IMR-90 (cell line): Measurements from ENCODE around the gene LMOD1. TPM values are rescaled to one million over a fixed set of nuclear protein-coding genes. Genes with fewer than 3 reads are reported as not detected.

Source experiments
- ATAC-seq: fragments of 200-7000 bp; cut with Tn5 transposase; 2 replicates; pipeline ENCODE4 v1.9.1; 2020; ENCODE audit warnings: low read depth, mild to moderate bottlenecking, moderate library complexity
- BruUV-seq: library from RNA; stranded (reverse); fragments of 400-500 nt; replicated peaks from 2 replicates; lab custom pipeline; 2021; lab: Mats Ljungman, UMichigan
- CTCF ChIA-PET: fragments of 300-600 bp; formaldehyde crosslinking; extraction: SDS; loops from one replicate; lab custom pipeline; 2021; ENCODE audit warnings: antibody characterized with exemption; lab: Yijun Ruan, JAX
- POLR2A ChIA-PET: fragments of 300-600 bp; sonication (Branson Sonifier 250); formaldehyde crosslinking; loops from one replicate; lab custom pipeline; 2022; ENCODE audit warnings: antibody characterized with exemption; ENCODE audit not compliant: unreplicated experiment; lab: Charles Lee
- DNase-seq: peaks from one replicate; pipeline ENCODE4 v3.0.0; 2013
- H2AFZ ChIP-seq: replicated peaks from 2 replicates; pipeline ENCODE3; 2013; ENCODE audit warnings: low read length, mild to moderate bottlenecking; ENCODE audit not compliant: poor library complexity
- H2AK5ac ChIP-seq: 2 replicates; pipeline ENCODE4 v1.6.1; 2013; ENCODE audit warnings: low read depth, low read length, inconsistent platforms
- H2AK9ac ChIP-seq: replicated peaks from 2 replicates; pipeline ENCODE3; 2013; ENCODE audit warnings: mild to moderate bottlenecking, low read depth, low read length, moderate library complexity; ENCODE audit not compliant: poor library complexity
- H2BK120ac ChIP-seq: 2 replicates; pipeline ENCODE4 v1.6.1; 2013; ENCODE audit warnings: low read depth, low read length, inconsistent platforms
- H2BK15ac ChIP-seq: 3 replicates; pipeline ENCODE4 v1.6.1; 2013; ENCODE audit warnings: low read depth, low read length, inconsistent platforms
- H2BK20ac ChIP-seq: 2 replicates; pipeline ENCODE4 v1.6.1; 2013; ENCODE audit warnings: low read depth, mild to moderate bottlenecking, inconsistent platforms, low read length, moderate library complexity
- H2BK5ac ChIP-seq: 2 replicates; pipeline ENCODE4 v1.6.1; 2013; ENCODE audit warnings: mild to moderate bottlenecking, low read depth, low read length, inconsistent platforms; ENCODE audit not compliant: poor library complexity, severe bottlenecking
- H3K14ac ChIP-seq: replicated peaks from 2 replicates; pipeline ENCODE4 v1.6.1; 2013; ENCODE audit warnings: low read depth, low read length, inconsistent platforms
- H3K18ac ChIP-seq: 2 replicates; pipeline ENCODE4 v1.6.1; 2013; ENCODE audit warnings: low read depth, low read length, control low read depth
- H3K23ac ChIP-seq: 2 replicates; pipeline ENCODE4 v1.6.1; 2013; ENCODE audit warnings: low read depth, low read length, inconsistent platforms
- H3K27ac ChIP-seq: 2 replicates; pipeline ENCODE4 v1.5.1; 2013; ENCODE audit warnings: mild to moderate bottlenecking, control low read depth, low read length; ENCODE audit not compliant: insufficient read depth
- H3K27me3 ChIP-seq: 2 replicates; pipeline ENCODE4 v1.6.1; 2013; ENCODE audit warnings: low read length; ENCODE audit not compliant: control insufficient read depth, insufficient read depth
- H3K36me3 ChIP-seq: 2 replicates; pipeline ENCODE4 v1.6.1; 2013; ENCODE audit warnings: low read length, mixed read lengths; ENCODE audit not compliant: control insufficient read depth, insufficient read depth
- H3K4ac ChIP-seq: 2 replicates; pipeline ENCODE4 v1.6.1; 2013; ENCODE audit warnings: low read depth, low read length, inconsistent platforms
- H3K4me1 ChIP-seq: 2 replicates; pipeline ENCODE4 v1.6.1; 2013; ENCODE audit warnings: low read length, mixed read lengths; ENCODE audit not compliant: control insufficient read depth, insufficient read depth
- H3K4me2 ChIP-seq: 2 replicates; pipeline ENCODE4 v1.6.1; 2013; ENCODE audit warnings: low read depth, mild to moderate bottlenecking, control low read depth, low read length, moderate library complexity
- H3K4me3 ChIP-seq: 2 replicates; pipeline ENCODE4 v1.5.1; 2013; ENCODE audit warnings: low read depth, mild to moderate bottlenecking, control low read depth, low read length, moderate library complexity; ENCODE audit not compliant: insufficient read depth
- H3K56ac ChIP-seq: 2 replicates; pipeline ENCODE4 v1.6.1; 2013; ENCODE audit warnings: low read length, inconsistent platforms; ENCODE audit not compliant: insufficient read depth; ENCODE audit errors: extremely low read depth
- H3K79me1 ChIP-seq, 2 experiments: 2 replicates each; pipeline ENCODE4 v1.6.1; 2013; ENCODE audit warnings: low read length in 2 of 2, inconsistent platforms in 1 of 2, low read depth in 1 of 2
- H3K9ac ChIP-seq: 2 replicates; pipeline ENCODE4 v1.6.1; 2013; ENCODE audit warnings: low read depth, low read length, control low read depth
- H3K9me1 ChIP-seq: 2 replicates; pipeline ENCODE4 v1.6.1; 2013; ENCODE audit warnings: low read length, inconsistent platforms; ENCODE audit not compliant: insufficient read depth
- H3K9me3 ChIP-seq: 2 replicates; pipeline ENCODE4 v1.6.1; 2013; ENCODE audit warnings: low read length; ENCODE audit not compliant: control insufficient read depth, insufficient read depth
- H4K20me1 ChIP-seq: 2 replicates; pipeline ENCODE4 v1.6.1; 2013; ENCODE audit warnings: low read length, inconsistent platforms; ENCODE audit not compliant: insufficient read depth
- H4K5ac ChIP-seq: 2 replicates; pipeline ENCODE4 v1.6.1; 2013; ENCODE audit warnings: mild to moderate bottlenecking, low read depth, low read length, control low read depth
- H4K8ac ChIP-seq, 2 experiments: 2 replicates each; pipeline ENCODE4 v1.6.1; 2013; ENCODE audit warnings: low read depth in 2 of 2, low read length in 2 of 2, control low read depth in 1 of 2, inconsistent platforms in 1 of 2
- H4K91ac ChIP-seq: 2 replicates; pipeline ENCODE4 v1.6.1; 2013; ENCODE audit warnings: low read depth, low read length, inconsistent platforms; ENCODE audit not compliant: insufficient read depth
- CHD1 ChIP-seq: IDR thresholded peaks from 2 replicates; pipeline ENCODE4 v1.6.1; 2012; ENCODE audit warnings: low read depth, low read length, improper control_type of control experiment
- FOS ChIP-seq: fragments of 150-350 bp; IDR thresholded peaks from 2 replicates; pipeline ENCODE4 v1.6.1; 2016; ENCODE audit warnings: low read depth, low read length
- MAZ ChIP-seq: IDR thresholded peaks from 2 replicates; pipeline ENCODE4 v1.6.1; 2012; ENCODE audit warnings: low read depth, mild to moderate bottlenecking, low read length, improper control_type of control experiment, moderate library complexity, borderline replicate concordance
- POLR2A ChIP-seq: IDR thresholded peaks from 2 replicates; pipeline ENCODE4 v1.6.1; 2012; ENCODE audit warnings: mild to moderate bottlenecking, low read depth, low read length
- USF2 ChIP-seq: fragments of 150-350 bp; IDR thresholded peaks from 2 replicates; pipeline ENCODE4 v1.6.1; 2017; ENCODE audit warnings: mild to moderate bottlenecking, antibody characterized with exemption, low read length, low read depth
- WGBS, 2 experiments: methylation state at CpG; one replicate each; pipeline versions ENCODE4 v1.1.5 to v1.1.7; 2013; ENCODE audit warnings: missing lambda C conversion rate in 2 of 2; ENCODE audit not compliant: insufficient read length in 1 of 2; ENCODE audit errors: extremely low coverage in 2 of 2; 5-methylcytosine and 5-hydroxymethylcytosine counted together
- dilution Hi-C: fragments of 300-500 bp; cut with HindIII; formaldehyde crosslinking; loops from one replicate; pipeline ENCODE4 v1.14.3; 2018; ENCODE audit warnings: low sequenced_read_pairs; ENCODE audit not compliant: unreplicated experiment
- in situ Hi-C: fragments of 300-500 bp; cut with MboI; formaldehyde crosslinking; loops from 3 replicates; pipeline ENCODE4 v1.14.3; 2019; ENCODE audit warnings: low sequenced_read_pairs, inconsistent platforms, mixed read lengths
- intact Hi-C: fragments of 100-400 bp; cut with micrococcal nuclease; formaldehyde crosslinking; loops from 2 replicates; pipeline ENCODE4 v1.10.0; 2022
- polyA plus RNA-seq, 3 experiments: library from polyadenylated mRNA; depleted of rRNA; stranded (reverse); fragments of >200 nt; gene quantifications; 2 replicates each; pipeline ENCODE4 v1.2.3, GENCODE V29; 2012; ENCODE audit warnings: low replicate concordance in 1 of 3
- total RNA-seq: library from RNA; depleted of rRNA; stranded (reverse); fragments of >200 nt; gene quantifications from 2 replicates; pipeline ENCODE4 v1.2.3, GENCODE V29; 2012
- TF ChIP-seq, protein P1 (sequence below): fragments of 150-350 bp; IDR thresholded peaks from 2 replicates; pipeline ENCODE4 v1.6.1; 2016; ENCODE audit warnings: low read depth, mild to moderate bottlenecking, low read length, moderate library complexity, borderline replicate concordance

LMOD1 gene
- total and polyA plus RNA-seq, 2 of the 4 experiments (the other 2 are of a cell fraction), result 51.7 to 53.2 TPM

GRCh38 chr1:201906336-201906735 is 40.0 kb downstream of the LMOD1 start:
- Histone ChIP-seq H3K9me3 (no peaks in the 10 kb centered on the region), H2BK5ac (peak overlapping the region; percentile 100), H3K9me1 (peaks cover 36% of the 10 kb centered on the region), H3K9ac (peak overlapping the region; percentile 3; the same call in 1 of the 2 replicates), H4K91ac (peak overlapping the region; percentile 100), H3K4me1 (peaks cover 31% of the 10 kb centered on the region), H3K27ac (peak overlapping the region; percentile 97), H3K56ac (no peak overlapping the region; the same call in 1 of the 2 replicates), H3K14ac (peak overlapping the region; percentile 99; the same call in 1 of the 2 replicates), H4K20me1 (no peaks in the 10 kb centered on the region), H2BK20ac (peak overlapping the region; percentile 91; the same call in 1 of the 2 replicates), H2AK9ac (peak overlapping the region; percentile 92), H3K18ac (no peak overlapping the region; the same call in 1 of the 2 replicates), H2BK120ac (peak overlapping the region; percentile 100), H3K4me3 (no peak overlapping the region), H2AK5ac (peak overlapping the region; percentile 100), H4K8ac (peak overlapping the region; percentile 99 to 100; a peak in 3 of 4 replicates), H4K5ac (peak overlapping the region; percentile 92), H2AFZ (no peak overlapping the region), H3K36me3 (peaks cover 15% of the 10 kb centered on the region), H3K27me3 (no peaks in the 10 kb centered on the region), H3K4me2 (no peak overlapping the region), H3K4ac (peak overlapping the region; percentile 100), H2BK15ac (peak overlapping the region; percentile 100; the same call in 1 of the 3 replicates), H3K23ac (no peak overlapping the region), H3K79me1 (peaks cover 6 to 71% of the 10 kb centered on the region in 2 experiments; a peak in 3 of 4 replicates)
- CTCF ChIA-PET, result no interaction called here
- dilution Hi-C loops, result no loop called here
- no TSS peak for BruUV-seq
- intact Hi-C loops, result no loop called here
- POLR2A ChIA-PET, result no interaction called here
- no CpG with 5 or more reads among the region's 3 CpGs for WGBS, 2 experiments
- TF ChIP-seq, protein P1, sequence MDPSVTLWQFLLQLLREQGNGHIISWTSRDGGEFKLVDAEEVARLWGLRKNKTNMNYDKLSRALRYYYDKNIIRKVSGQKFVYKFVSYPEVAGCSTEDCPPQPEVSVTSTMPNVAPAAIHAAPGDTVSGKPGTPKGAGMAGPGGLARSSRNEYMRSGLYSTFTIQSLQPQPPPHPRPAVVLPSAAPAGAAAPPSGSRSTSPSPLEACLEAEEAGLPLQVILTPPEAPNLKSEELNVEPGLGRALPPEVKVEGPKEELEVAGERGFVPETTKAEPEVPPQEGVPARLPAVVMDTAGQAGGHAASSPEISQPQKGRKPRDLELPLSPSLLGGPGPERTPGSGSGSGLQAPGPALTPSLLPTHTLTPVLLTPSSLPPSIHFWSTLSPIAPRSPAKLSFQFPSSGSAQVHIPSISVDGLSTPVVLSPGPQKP, result no peak
- TF ChIP-seq FOS (no peak), MAZ (no peak), CHD1 (no peak), POLR2A (no peak), USF2 (no peak)
- DNase-seq (no peak), ATAC-seq (no peak)
- in situ Hi-C loops, result no loop called here
